NCI-H187 (cell line): Measurements from ENCODE around the gene TMEM182.

Experiments
- DNase-seq, 2 experiments: peaks; one replicate each; lab custom pipeline; 2025; lab: John Stamatoyannopoulos, UW

The TMEM182 gene

DNA sequence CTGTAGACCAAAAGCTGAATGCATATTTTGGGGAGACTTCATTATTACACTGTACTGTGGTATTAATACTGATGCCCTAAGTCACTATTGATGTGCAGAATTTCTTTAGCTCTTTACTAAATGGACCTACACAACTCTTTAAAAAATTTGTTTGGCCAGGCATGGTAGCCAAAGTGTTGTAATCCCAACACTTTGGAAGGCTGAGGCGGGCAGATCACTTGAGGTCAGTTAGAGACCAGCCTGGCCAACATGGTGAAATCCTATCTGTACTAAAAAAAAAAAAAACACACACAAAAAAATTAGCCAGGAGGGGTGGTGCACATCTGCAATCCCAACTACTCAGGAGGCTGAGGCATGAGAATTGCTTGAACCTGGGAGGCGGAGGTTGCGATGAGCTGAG, 6.4 kb downstream of the TMEM182 start:
- no peak for DNase-seq

DNA sequence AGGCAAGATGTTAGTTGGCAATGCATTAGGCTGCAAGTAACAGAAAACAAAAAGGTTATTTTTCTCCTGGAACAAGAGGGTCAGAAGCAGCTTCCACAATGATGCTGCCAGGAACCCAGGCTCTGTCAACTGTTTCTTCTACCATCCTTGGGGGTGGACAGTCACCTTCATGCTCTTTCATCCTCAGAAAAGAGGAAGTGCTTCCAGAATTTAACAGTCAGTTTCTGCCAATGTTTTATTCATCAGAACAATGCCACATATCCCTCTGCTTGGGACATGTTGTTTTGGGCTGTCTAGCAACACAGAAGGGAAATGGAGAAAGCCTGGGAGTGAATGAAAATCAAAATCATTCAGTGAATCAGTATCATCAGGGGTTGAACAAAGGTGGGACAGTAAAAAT, 7.1 kb downstream of the TMEM182 start:
- DNase-seq, result no peak

DNA sequence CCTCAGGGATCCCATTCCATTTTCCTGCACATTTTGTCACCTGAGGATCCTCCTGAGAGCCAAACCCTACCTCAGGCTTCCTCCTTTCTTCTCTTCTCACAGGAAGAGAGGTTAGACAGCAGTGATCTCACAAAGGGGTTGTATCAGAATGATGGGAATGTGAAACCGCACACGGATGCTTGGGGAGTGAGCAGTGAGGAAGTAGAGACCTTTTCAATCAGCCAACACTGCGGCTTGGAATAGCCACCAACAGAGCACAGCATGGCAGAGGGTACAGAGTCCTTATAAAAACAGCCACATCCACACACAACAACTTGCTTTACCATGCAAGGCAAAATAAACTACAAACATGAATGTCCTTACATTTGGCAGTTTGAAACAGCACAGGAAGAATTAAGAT, 8.7 kb downstream of the TMEM182 start:
- DNase-seq, result no peak

DNA sequence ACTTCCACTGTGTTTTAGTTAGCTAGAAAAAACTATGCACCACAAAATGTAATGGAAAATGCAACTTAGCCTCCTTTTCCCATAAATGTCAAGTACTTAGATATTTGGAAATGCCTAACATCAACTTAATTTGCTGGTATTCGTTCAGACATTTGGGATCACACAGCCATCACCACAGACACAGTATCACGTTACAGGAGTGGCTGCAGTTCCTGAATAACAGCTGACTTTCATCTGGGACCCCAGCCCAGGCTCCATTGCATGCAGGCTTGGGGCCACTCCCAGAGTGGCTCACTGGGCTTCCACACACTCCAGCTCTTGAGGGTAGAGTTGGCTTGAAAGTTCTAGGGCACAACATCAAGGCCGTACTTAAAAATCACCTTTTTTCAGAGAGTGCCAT, 9.3 kb downstream of the TMEM182 start:
- DNase-seq, result no peak

GRCh38 chr2:102772659-102773058, 10.8 kb downstream of the TMEM182 start:
- DNase-seq, result no peak

- no peak for DNase-seq
These were observed 11.4 kb downstream of the TMEM182 start for GRCh38 chr2:102773149-102773705.

- no peak for DNase-seq
These were observed 16.4 kb downstream of the TMEM182 start for GRCh38 chr2:102778260-102778659.

DNA sequence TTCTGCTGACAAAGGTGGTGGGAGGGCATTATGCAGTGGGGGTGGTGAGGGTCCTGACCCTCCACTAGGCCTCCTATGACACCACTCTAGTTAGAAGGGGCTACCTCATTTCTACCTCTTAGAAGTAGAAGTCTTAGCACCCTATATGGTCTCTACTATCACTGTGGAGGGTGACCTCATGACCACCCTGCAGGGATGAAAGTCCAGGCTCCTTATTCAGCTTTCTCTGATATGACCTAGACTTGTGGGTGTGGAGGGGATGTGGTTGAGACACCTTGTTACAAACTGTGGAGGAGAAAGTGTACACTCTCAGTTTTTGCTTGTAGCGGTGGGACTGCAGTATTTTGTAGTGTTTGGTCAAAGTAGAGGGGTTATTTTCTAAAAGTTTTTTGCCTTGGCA, 18.6 kb downstream of the TMEM182 start:
- DNase-seq, result no peak

DNA sequence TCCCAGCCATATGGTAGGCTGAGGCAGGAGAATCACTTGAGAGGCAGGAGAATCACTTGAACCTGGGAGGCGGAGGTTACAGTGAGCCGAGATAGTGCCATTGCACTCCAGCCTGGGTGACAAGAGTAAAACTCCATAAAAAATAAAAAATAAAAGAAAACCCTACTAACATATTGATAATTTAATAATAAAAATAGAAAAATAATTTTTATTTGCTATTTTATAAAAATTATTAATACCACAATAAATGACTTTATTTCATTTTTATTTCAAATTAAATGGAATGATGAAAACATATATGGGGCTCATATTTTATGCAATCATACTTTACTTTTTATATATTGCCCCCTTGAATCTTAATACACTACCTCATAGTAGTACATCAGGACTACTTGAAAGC, 20.4 kb downstream of the TMEM182 start:
- no peak for DNase-seq

DNA sequence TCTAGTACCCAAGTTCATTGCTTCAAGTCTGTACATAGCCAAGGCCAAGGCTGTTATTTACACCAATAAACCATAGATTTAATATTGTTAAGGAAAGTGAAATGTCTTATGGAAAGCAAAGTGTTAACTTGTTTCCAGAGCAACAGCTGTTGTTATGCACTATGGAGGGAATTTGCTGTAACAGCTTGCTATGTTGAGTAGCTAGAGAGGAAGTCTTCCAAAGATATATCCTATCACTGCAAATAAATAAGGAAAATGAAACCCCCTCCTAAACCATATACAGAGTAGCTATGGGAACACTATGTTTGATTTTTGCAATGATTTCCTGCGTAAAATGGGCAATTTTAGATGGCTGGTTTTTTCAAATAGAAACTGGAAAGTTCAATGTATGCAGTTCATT, 21.1 kb downstream of the TMEM182 start:
- no peak for DNase-seq

- DNase-seq, result no peak
These were observed 21.8 kb downstream of the TMEM182 start for GRCh38 chr2:102783506-102784183.

GRCh38 chr2:102784940-102785339, 23.1 kb downstream of the TMEM182 start:
- DNase-seq, result no peak

- DNase-seq, result no peak
These were observed 26.5 kb downstream of the TMEM182 start for GRCh38 chr2:102788216-102788884.

- DNase-seq, result no peak
These were observed 27.0 kb downstream of the TMEM182 start for GRCh38 chr2:102788885-102789260.

- no peak for DNase-seq
These were observed 27.7 kb downstream of the TMEM182 start for GRCh38 chr2:102789349-102790090.

GRCh38 chr2:102790091-102790455, 28.2 kb downstream of the TMEM182 start:
- DNase-seq, result no peak

- no peak for DNase-seq
These were observed 30.9 kb downstream of the TMEM182 start for GRCh38 chr2:102792568-102793208.

DNA sequence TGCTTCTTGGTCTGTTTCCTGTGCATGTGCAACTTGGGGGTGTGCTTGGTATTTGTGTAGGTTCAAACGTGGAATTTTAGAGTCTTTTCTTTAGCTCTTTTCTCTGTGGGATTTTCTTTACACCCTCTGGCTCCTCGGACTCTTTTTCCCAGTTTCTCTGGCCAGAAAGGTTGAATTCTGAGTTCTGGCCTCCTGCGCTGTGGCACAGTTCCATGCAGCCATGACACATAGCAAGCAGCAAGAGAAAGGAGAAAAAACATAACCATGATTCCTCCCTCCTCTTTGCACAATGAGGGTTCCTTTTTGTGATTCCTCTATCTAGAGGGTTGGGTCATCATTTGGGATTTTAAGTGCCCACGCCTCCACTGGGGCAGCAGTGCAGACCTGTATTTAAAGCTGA, 33.8 kb downstream of the TMEM182 start:
- no peak for DNase-seq

DNA sequence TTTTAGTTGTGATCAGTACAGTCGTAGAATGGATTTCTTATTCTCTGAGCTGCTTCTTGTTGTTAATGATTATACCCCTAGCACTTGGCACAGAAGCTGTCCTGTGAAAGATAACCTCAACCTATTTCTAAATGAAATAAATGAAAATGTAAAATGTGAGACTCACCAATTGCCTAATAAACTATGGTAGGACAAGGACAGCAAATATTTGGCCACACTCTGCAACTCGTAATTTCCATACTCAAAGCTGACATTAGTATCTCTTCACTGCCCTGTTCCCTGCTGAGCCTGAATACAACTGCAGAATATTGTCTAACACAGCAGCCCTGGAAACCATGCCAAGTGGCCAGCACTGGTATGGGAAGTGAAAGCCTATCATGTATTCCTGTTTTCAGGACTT, 34.5 kb downstream of the TMEM182 start:
- no peak for DNase-seq

DNA sequence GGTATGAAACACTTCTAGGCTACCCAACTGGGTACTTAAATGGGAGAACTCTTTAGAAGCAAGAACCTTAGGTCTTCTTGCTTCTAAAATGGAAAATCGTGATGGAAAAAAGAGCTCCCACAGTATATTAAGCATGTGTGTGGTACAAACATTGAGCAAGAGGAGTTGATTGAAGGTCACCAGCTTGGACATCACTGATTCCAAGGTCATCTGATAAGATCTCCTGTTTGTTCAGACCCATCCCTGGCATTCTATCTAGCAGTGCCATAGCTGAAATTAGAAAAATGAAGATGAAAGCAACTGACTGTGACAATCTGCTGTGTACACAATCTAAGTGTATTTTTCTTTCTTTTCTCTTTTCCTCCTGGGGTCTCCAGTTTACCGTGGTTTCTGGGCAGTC, 35.7 kb downstream of the TMEM182 start:
- no peak for DNase-seq

GRCh38 chr2:102798181-102798580, 36.4 kb downstream of the TMEM182 start:
- DNase-seq, result no peak

DNA sequence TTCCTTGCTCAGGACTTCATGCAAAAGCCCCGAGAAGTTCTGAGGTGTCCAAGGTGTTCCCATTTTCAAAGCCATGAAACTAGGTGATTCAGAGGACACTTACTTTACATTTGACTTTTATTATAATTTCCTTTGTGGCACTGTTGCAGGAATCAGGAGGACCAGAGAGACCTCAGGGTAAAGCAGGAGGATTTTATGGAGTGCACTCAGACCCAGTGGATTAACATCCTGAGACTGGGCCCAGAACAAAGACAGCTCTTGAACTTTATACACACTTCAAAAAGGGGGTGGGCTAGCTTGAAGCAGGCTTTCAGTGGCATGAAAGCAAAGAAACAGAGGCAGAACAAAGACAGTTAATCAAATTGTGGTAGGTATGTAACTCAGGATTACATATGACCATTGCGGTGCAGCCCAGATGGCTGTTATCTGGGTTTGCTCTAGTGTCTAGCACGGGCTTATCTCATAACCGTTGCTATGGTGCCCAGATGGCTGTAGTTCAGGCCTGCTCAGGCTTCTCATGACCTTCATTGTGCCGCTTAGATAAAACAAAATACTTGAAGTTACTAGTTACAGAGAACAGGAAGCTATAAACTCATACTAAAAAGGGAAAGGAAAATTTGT, 39.4 kb downstream of the TMEM182 start:
- no peak for DNase-seq
